ENCODE results near the gene SPHK2. TPM values are rescaled to one million over a fixed set of nuclear protein-coding genes. Genes with fewer than 3 reads are reported as not detected.
A peak's percentile ranks its signal among the peaks of the same experiment; 100 is the strongest.

SPHK2 gene
- polyA plus RNA-seq, 3 donors = 8.5 to 9.4 (median 9.1) TPM

- peak in 1 of 3 donors; percentile 16 for DNase-seq
- H3K9me3 Mint-ChIP-seq = peaks cover 0 to 3% (median 2%) of the 10 kb centered on the region in 7 donors
- Histone ChIP-seq H4K20me1 (ENCODE audit: insufficient read depth, low read length) (peaks cover 4% of the 10 kb centered on the region), H3K4me2 (replicated peaks; ENCODE audit: extremely low read depth, low read length, poor library complexity, severe bottlenecking) (no peak overlapping the region), H3K36me3 (replicated peaks in 1 of 2; ENCODE audit: control insufficient read depth in 1 of 2, insufficient read depth in 2 of 2, low read length in 2 of 2) (no peaks in the 10 kb centered on the region), H3K4me3 (replicated peaks in 1 of 3; ENCODE audit: low read depth in 2 of 3, low read length in 3 of 3) (no peak overlapping the region), H3K4me1 (ENCODE audit: control insufficient read depth in 1 of 2, insufficient read depth in 2 of 2, low read length in 2 of 2) (peaks cover 24 to 54% of the 10 kb centered on the region in 2 donors), H3K27ac (ENCODE audit: low read depth in 1 of 2, low read length in 2 of 2) (peak overlapping the region; percentile 95 to 96), H3K9ac (ENCODE audit: insufficient read depth, low read length, poor library complexity, severe bottlenecking) (no peak overlapping the region), H3K79me2 (ENCODE audit: insufficient read depth, low read length) (peaks cover 27% of the 10 kb centered on the region), H3K9me3 (replicated peaks in 1 of 2; ENCODE audit: control insufficient read depth in 1 of 2, insufficient read depth in 1 of 2, low read length in 2 of 2) (no peaks in the 10 kb centered on the region), H2AFZ (ENCODE audit: insufficient read depth, low read depth, low read length, poor library complexity, severe bottlenecking) (no peak overlapping the region), H3K27me3 (ENCODE audit: control insufficient read depth in 2 of 2, insufficient read depth in 2 of 2, low read length in 2 of 2) (no peaks in the 10 kb centered on the region)
- peak overlapping the region; percentile 59 to 73 for H3K4me3 Mint-ChIP-seq
- H3K36me3 Mint-ChIP-seq = peaks cover 3 to 5% of the 10 kb centered on the region in 2 donors
- H3K27ac Mint-ChIP-seq = peak overlapping the region in 6 of 7 donors; percentile 53 to 99 (median 97)
- 91% methylated on average over 16 of the region's 33 CpGs for WGBS (ENCODE audit: insufficient coverage)
- peaks cover 34% of the 10 kb centered on the region for H3K4me1 Mint-ChIP-seq
- H3K27me3 Mint-ChIP-seq (ENCODE audit: low read depth in 3 of 3) = peaks cover 3 to 12% (median 11%) of the 10 kb centered on the region in 3 donors
- intact Hi-C loops (cut with micrococcal nuclease) = loop anchor here (5.0 to 10.0 kb wide), 6 partner anchors 38 to 328 kb away; partner anchors contain the start of genes FTL (in 2 of the 2), EMP3 (in 1 of the 2), HSD17B14 (in 1 of the 2) and MAMSTR (in 1 of the 2)
- no peak for TF ChIP-seq CTCF (IDR thresholded peaks at IDR 0.05)
Measured at GRCh38 chr19:48639483-48640375, 20.4 kb downstream of the SPHK2 start.

GRCh38 chr19:48641850-48642249 is 22.5 kb downstream of the SPHK2 start:
- Histone ChIP-seq H3K27me3 (ENCODE audit: control insufficient read depth in 2 of 2, insufficient read depth in 2 of 2, low read length in 2 of 2) (peaks cover 0 to 10% of the 10 kb centered on the region in 2 donors), H3K4me2 (replicated peaks; ENCODE audit: extremely low read depth, low read length, poor library complexity, severe bottlenecking) (no peak overlapping the region), H3K36me3 (replicated peaks in 1 of 2; ENCODE audit: control insufficient read depth in 1 of 2, insufficient read depth in 2 of 2, low read length in 2 of 2) (no peaks in the 10 kb centered on the region), H3K4me3 (replicated peaks in 1 of 3; ENCODE audit: low read depth in 2 of 3, low read length in 3 of 3) (no peak overlapping the region), H3K4me1 (ENCODE audit: control insufficient read depth in 1 of 2, insufficient read depth in 2 of 2, low read length in 2 of 2) (peaks cover 33 to 54% of the 10 kb centered on the region in 2 donors), H2AFZ (ENCODE audit: insufficient read depth, low read depth, low read length, poor library complexity, severe bottlenecking) (no peak overlapping the region), H3K27ac (ENCODE audit: low read depth in 1 of 2, low read length in 2 of 2) (no peak overlapping the region), H3K79me2 (ENCODE audit: insufficient read depth, low read length) (peaks cover 8% of the 10 kb centered on the region), H3K9me3 (replicated peaks in 1 of 2; ENCODE audit: control insufficient read depth in 1 of 2, insufficient read depth in 1 of 2, low read length in 2 of 2) (no peaks in the 10 kb centered on the region), H4K20me1 (ENCODE audit: insufficient read depth, low read length) (no peaks in the 10 kb centered on the region), H3K9ac (ENCODE audit: insufficient read depth, low read length, poor library complexity, severe bottlenecking) (no peak overlapping the region)
- TF ChIP-seq CTCF (IDR thresholded peaks at IDR 0.05) = no peak
- H3K4me1 Mint-ChIP-seq = peaks cover 41% of the 10 kb centered on the region
- intact Hi-C loops (cut with micrococcal nuclease) = loop anchor here in 1 of 2 donors (5.0 to 10.0 kb wide), 3 partner anchors 35 to 193 kb away; partner anchors contain the start of genes HSD17B14 and MAMSTR
- 80% methylated on average over 1 of the region's 2 CpGs for WGBS (ENCODE audit: insufficient coverage)
- H3K27ac Mint-ChIP-seq = no peak overlapping the region
- no peak for DNase-seq
- H3K36me3 Mint-ChIP-seq = peaks cover 3 to 5% of the 10 kb centered on the region in 2 donors
- H3K27me3 Mint-ChIP-seq (ENCODE audit: low read depth in 3 of 3) = peaks cover 11 to 29% (median 26%) of the 10 kb centered on the region in 3 donors
- H3K4me3 Mint-ChIP-seq = no peak overlapping the region
- H3K9me3 Mint-ChIP-seq = peaks cover 0 to 5% (median 3%) of the 10 kb centered on the region in 7 donors
